ENCODE data around the gene CELSR1.

The CELSR1 gene

GRCh38 chr22:46461566-46462180 is 75.7 kb downstream of the CELSR1 start:
- no peak for DNase-seq (ENCODE audit: low spot score)

DNA sequence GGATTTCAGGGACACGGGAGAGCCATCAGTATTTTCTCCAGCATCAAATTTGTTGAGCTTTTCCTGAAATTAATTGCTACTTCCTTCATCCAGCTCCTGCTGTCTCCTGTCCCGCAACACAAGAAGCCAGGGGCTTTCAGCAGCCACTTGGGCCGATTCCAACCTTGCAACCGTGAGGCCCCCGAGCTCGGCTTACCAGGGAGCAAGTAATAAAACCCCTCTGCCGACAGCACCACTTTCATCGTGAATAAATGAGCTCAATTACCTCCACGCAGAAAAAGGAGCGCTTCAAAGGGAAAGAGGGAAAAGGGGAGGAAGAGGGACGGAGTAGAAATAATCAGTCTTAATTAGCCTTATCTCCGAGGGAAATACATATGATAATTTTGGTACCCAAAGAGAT is 76.6 kb downstream of the CELSR1 start:
- no peak for DNase-seq (ENCODE audit: low spot score)

DNA sequence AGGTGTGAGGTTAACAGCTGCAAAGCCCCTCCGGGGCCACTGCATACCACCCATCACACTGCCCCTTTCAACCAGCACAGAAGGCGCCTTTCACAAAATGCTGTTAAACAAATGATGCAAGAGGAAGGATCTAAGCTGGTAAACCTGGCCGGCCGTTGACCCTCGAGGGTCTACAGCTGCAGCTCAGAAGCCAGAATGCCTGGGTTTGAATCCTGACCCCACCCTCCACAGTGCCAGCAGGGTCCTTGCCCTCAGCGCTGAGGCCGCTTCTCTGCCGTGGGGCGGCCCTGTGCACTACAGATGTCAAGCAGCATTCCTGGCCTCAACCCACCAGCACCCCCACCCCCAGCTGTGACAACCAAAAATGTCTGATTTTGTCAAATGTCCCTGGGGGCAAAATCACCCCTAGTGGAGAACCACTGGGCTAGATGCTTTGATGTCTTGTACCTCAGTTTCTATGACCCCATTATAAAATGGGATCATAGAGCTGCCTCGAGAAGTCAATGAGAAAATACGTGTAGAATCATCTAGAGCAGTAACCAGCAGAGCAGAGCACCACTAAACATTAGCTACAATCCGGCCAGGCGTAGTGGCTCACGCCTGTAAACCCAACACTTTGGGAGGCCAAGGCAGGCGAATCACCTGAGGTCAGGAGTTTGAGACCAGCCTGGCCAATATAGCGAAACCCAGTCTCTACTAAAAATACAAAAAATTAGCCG is 77.9 kb downstream of the CELSR1 start:
- DNase-seq (ENCODE audit: low spot score), result peak; percentile 68

GRCh38 chr22:46458525-46458924 is 78.9 kb downstream of the CELSR1 start:
- no peak for DNase-seq (ENCODE audit: low spot score)

- DNase-seq (ENCODE audit: low spot score), result peak; percentile 98
Measured at GRCh38 chr22:46457502-46458488, 79.6 kb downstream of the CELSR1 start.

GRCh38 chr22:46456818-46457163 is 80.6 kb downstream of the CELSR1 start:
- DNase-seq (ENCODE audit: low spot score), result no peak

DNA sequence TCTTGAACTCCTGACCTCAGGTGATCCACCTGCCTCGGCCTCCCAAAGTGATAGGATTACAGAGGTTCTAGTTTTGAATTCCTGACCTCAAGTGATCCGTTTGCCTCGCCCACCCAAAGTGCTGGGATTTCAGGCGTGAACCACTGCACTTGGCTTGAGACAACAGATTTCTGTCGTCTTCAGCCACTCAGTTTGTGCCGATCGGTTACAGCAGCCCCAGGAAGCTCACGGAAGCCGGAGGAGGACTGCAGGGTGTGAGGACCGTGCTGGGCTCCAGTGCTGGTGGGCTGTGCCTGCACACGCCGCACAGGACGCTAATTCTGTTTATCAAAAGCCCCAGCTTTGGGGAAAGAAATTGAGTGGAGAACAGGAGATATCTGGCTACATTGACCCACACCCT is 82.0 kb downstream of the CELSR1 start:
- peak; percentile 25 for DNase-seq (ENCODE audit: low spot score)

DNA sequence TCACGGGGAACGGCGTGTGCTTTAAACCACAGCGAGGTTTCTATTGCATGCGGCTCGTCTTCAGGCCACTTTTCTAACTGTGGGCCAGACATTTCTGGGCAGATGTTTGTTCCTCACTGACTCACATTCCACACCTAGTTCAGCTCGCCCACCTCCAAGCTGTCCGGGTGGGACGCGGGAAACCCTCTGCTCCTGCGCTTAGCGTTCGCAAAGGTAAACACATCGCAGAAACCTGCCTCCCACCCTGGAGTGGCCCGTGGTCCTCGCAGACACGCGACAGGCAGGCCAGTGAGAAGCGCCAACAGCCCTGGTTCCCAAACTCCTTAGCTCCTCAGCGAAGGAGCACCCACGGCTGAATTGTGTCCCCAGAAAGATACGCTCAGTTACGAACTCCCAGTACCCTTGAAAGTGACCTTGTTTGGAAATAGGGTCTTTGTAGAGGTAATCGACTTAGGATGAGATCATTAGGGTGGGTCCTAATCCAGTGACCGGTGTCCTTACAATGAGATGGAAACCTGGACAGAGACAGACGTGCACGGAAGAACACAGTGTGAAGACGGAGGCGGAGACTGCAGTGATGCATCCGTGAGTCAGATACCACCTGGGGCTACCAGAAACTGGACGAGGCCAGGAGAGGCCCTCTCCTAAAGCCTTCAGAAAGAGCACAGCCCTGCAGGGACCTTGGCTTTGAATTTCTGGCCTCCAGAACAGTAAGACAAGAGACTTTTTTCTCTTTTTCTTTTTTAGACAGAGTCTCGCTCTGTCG is 82.7 kb downstream of the CELSR1 start:
- DNase-seq (ENCODE audit: low spot score), result peak; percentile 92

- DNase-seq (ENCODE audit: low spot score), result no peak
Measured at GRCh38 chr22:46453829-46454503, 83.5 kb downstream of the CELSR1 start.

GRCh38 chr22:46453006-46453828 is 84.2 kb downstream of the CELSR1 start:
- DNase-seq (ENCODE audit: low spot score), result peak; percentile 43

GRCh38 chr22:46452195-46453005 is 85.0 kb downstream of the CELSR1 start:
- no peak for DNase-seq (ENCODE audit: low spot score)

DNA sequence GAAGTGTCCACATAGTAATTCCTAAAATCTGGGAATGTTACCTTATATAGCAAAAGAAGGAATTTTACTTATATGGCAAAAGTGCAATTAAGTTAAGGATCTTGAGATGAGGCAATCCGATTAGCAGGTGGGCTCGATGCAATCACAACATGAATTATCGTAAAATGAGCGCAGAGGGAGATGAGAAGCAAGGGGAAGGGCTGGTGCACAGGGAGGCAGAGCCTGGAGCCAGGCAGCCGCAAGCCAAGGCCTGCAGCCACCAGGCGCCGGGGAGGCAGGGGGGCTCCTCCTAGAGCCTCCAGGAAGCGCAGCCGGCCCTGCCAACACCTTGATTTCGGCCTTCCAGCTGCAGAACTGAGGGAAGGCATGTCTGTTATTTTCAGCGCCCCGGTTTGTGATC is 85.7 kb downstream of the CELSR1 start:
- DNase-seq (ENCODE audit: low spot score), result no peak

GRCh38 chr22:46450931-46451561 is 86.4 kb downstream of the CELSR1 start:
- peak; percentile 86 for DNase-seq (ENCODE audit: low spot score)

- DNase-seq (ENCODE audit: low spot score), result no peak
Measured at GRCh38 chr22:46449974-46450745, 87.3 kb downstream of the CELSR1 start.

- no peak for DNase-seq (ENCODE audit: low spot score)
Measured at GRCh38 chr22:46449116-46449691, 88.2 kb downstream of the CELSR1 start.

- DNase-seq (ENCODE audit: low spot score), result no peak
Measured at GRCh38 chr22:46448333-46448732, 89.1 kb downstream of the CELSR1 start.

DNA sequence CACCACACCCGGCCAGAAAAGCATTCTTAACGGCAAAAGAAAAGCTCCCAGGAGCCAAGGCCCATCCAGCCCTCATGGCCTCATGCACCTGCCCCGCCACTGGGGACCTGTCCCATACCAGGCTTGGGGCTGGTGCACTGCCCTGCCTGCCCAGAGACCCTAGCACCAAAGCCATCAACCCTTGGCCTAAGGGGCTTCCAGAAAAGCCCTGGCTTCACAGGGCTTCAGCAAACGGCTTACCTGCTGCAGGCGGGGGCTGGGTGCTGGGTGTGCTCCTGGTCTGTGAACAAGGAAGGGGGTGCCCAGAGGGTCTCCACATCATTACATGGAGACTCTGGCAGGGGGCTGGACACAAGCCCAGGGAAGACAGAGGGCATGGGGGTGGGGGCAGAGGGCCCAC is 89.5 kb downstream of the CELSR1 start:
- DNase-seq (ENCODE audit: low spot score), result no peak

DNA sequence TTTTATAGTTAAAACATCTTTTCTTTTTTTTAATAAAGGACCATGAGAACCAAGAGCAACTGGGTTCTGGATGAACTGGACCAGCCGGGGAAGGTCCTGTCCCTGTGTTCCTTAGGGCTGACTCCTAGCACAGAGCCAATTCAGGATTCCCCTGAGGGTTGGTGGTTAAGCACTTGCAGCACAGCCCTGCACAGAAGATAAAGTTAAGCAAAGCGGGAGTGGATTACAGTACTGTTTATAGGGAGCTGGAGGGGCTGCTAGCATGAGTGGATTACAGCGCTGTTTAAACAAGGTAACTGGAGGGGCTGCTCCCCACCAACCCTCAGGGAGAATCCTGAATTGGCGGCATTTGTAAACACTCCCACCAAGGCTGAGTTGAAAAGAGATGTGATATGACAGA is 90.6 kb downstream of the CELSR1 start:
- no peak for DNase-seq (ENCODE audit: low spot score)

All from kidney tubule cell (primary cell).